MG63 (cell line): Measurements from ENCODE around the gene COG5. TPM values are rescaled to one million over a fixed set of nuclear protein-coding genes. Genes with fewer than 3 reads are reported as not detected.

Experiments
- DNase-seq: peaks from one replicate; pipeline ENCODE4 v3.0.0-alpha.2; 2020
- H3K27me3 ChIP-seq: fragments of 250-450 bp; sonication (Bioruptor Pico); 2 replicates; pipeline ENCODE4 v1.5.1; 2020; ENCODE audit warnings: mild to moderate bottlenecking, moderate library complexity
- H3K36me3 ChIP-seq: fragments of 250-450 bp; sonication (Bioruptor Pico); 2 replicates; pipeline ENCODE4 v1.5.1; 2020; ENCODE audit warnings: mild to moderate bottlenecking, moderate library complexity
- H3K4me3 ChIP-seq: fragments of 250-450 bp; sonication (Bioruptor Pico); 2 replicates; pipeline ENCODE4 v1.5.1; 2020; ENCODE audit warnings: mild to moderate bottlenecking, moderate library complexity
- H3K9me3 ChIP-seq: fragments of 250-450 bp; sonication (Bioruptor Pico); 2 replicates; pipeline ENCODE4 v1.5.1; 2020; ENCODE audit warnings: mild to moderate bottlenecking, moderate library complexity
- total RNA-seq: library from RNA; depleted of rRNA; stranded (reverse); fragments of >200 nt; shearing (Covaris generic); gene quantifications from 2 replicates; pipeline ENCODE4 v1.2.3, GENCODE V29; 2014; ENCODE audit warnings: low replicate concordance

COG5 gene
- total RNA-seq, 1 experiment from 2014 or later: 37.5 TPM

- Histone ChIP-seq H3K27me3 (no peaks in the 10 kb centered on the region), H3K36me3 (no peaks in the 10 kb centered on the region), H3K4me3 (no peak overlapping the region), H3K9me3 (no peaks in the 10 kb centered on the region)
- DNase-seq: no peak
Measured at GRCh38 chr7:107494315-107494751, 69.4 kb downstream of the COG5 start.

GRCh38 chr7:107492875-107493274 lies 70.8 kb downstream of the COG5 start:
- no peak for DNase-seq
- no peaks in the 10 kb centered on the region for H3K9me3 ChIP-seq

GRCh38 chr7:107486041-107486440 lies 77.7 kb downstream of the COG5 start:
- H3K27me3 ChIP-seq: no peaks in the 10 kb centered on the region
- no peaks in the 10 kb centered on the region for H3K9me3 ChIP-seq
- no peak overlapping the region for H3K4me3 ChIP-seq
- no peak for DNase-seq
- no peaks in the 10 kb centered on the region for H3K36me3 ChIP-seq

More at GRCh38 chr7:107492875-107493274, 70.8 kb downstream of the COG5 start:
- H3K4me3 ChIP-seq: no peak overlapping the region
- H3K27me3 ChIP-seq: no peaks in the 10 kb centered on the region
- H3K36me3 ChIP-seq: no peaks in the 10 kb centered on the region

GRCh38 chr7:107482571-107482970 lies 81.1 kb downstream of the COG5 start:
- Histone ChIP-seq H3K36me3 (no peaks in the 10 kb centered on the region), H3K27me3 (no peaks in the 10 kb centered on the region), H3K9me3 (no peaks in the 10 kb centered on the region), H3K4me3 (no peak overlapping the region)
- no peak for DNase-seq

- H3K4me3 ChIP-seq: no peak overlapping the region
- H3K36me3 ChIP-seq: no peaks in the 10 kb centered on the region
- no peaks in the 10 kb centered on the region for H3K27me3 ChIP-seq
- H3K9me3 ChIP-seq: no peaks in the 10 kb centered on the region
- DNase-seq: no peak
Measured at GRCh38 chr7:107480932-107481331, 82.8 kb downstream of the COG5 start.

- Histone ChIP-seq H3K4me3 (no peak overlapping the region), H3K36me3 (no peaks in the 10 kb centered on the region), H3K27me3 (no peaks in the 10 kb centered on the region), H3K9me3 (no peaks in the 10 kb centered on the region)
- DNase-seq: no peak
Measured at GRCh38 chr7:107479303-107479702, 84.4 kb downstream of the COG5 start.

GRCh38 chr7:107474104-107474521 lies 89.6 kb downstream of the COG5 start:
- Histone ChIP-seq H3K4me3 (no peak overlapping the region), H3K36me3 (no peaks in the 10 kb centered on the region), H3K9me3 (no peaks in the 10 kb centered on the region), H3K27me3 (no peaks in the 10 kb centered on the region)
- no peak for DNase-seq

GRCh38 chr7:107472116-107472515 lies 91.6 kb downstream of the COG5 start:
- DNase-seq: no peak
- Histone ChIP-seq H3K4me3 (no peak overlapping the region), H3K9me3 (no peaks in the 10 kb centered on the region)

GRCh38 chr7:107471292-107472070 lies 92.2 kb downstream of the COG5 start:
- Histone ChIP-seq H3K4me3 (no peak overlapping the region), H3K9me3 (no peaks in the 10 kb centered on the region), H3K27me3 (no peaks in the 10 kb centered on the region), H3K36me3 (no peaks in the 10 kb centered on the region)
- no peak for DNase-seq

More at GRCh38 chr7:107472116-107472515, 91.6 kb downstream of the COG5 start:
- no peaks in the 10 kb centered on the region for H3K36me3 ChIP-seq
- H3K27me3 ChIP-seq: no peaks in the 10 kb centered on the region

- no peak for DNase-seq
- Histone ChIP-seq H3K9me3 (no peaks in the 10 kb centered on the region), H3K36me3 (no peaks in the 10 kb centered on the region), H3K4me3 (no peak within 1 kb of the TSS), H3K27me3 (no peaks in the 10 kb centered on the region)
Measured at GRCh38 chr7:107469929-107470328, 93.8 kb downstream of the COG5 start, which contains the start of gene GPR22. GPR22 (plus strand) TSS chr7:107470057; CDS start chr7:107474061, 4,004 bp downstream.

- Histone ChIP-seq H3K27me3 (no peaks in the 10 kb centered on the region), H3K36me3 (no peaks in the 10 kb centered on the region)
- no peak for DNase-seq
Measured at GRCh38 chr7:107468824-107469223, 94.9 kb downstream of the COG5 start.

GRCh38 chr7:107467972-107468371 lies 95.7 kb downstream of the COG5 start:
- H3K9me3 ChIP-seq: no peaks in the 10 kb centered on the region
- H3K36me3 ChIP-seq: no peaks in the 10 kb centered on the region
- no peak for DNase-seq
- H3K4me3 ChIP-seq: no peak overlapping the region
- H3K27me3 ChIP-seq: no peaks in the 10 kb centered on the region

More at GRCh38 chr7:107468824-107469223, 94.9 kb downstream of the COG5 start:
- H3K9me3 ChIP-seq: no peaks in the 10 kb centered on the region
- H3K4me3 ChIP-seq: no peak overlapping the region

- H3K27me3 ChIP-seq: no peaks in the 10 kb centered on the region
- no peak for DNase-seq
- no peaks in the 10 kb centered on the region for H3K36me3 ChIP-seq
Measured at GRCh38 chr7:107464666-107465226, 99.0 kb downstream of the COG5 start.

GRCh38 chr7:107463139-107464078 lies 100.3 kb downstream of the COG5 start:
- Histone ChIP-seq H3K36me3 (no peaks in the 10 kb centered on the region), H3K27me3 (no peaks in the 10 kb centered on the region), H3K4me3 (no peak overlapping the region), H3K9me3 (no peaks in the 10 kb centered on the region)
- peak; percentile 15 for DNase-seq

More at GRCh38 chr7:107464666-107465226, 99.0 kb downstream of the COG5 start:
- no peaks in the 10 kb centered on the region for H3K9me3 ChIP-seq
- H3K4me3 ChIP-seq: no peak overlapping the region

GRCh38 chr7:107461938-107462533 lies 101.7 kb downstream of the COG5 start:
- no peaks in the 10 kb centered on the region for H3K36me3 ChIP-seq
- H3K27me3 ChIP-seq: no peaks in the 10 kb centered on the region
- no peak overlapping the region for H3K4me3 ChIP-seq
- no peak for DNase-seq
- no peaks in the 10 kb centered on the region for H3K9me3 ChIP-seq

- no peaks in the 10 kb centered on the region for H3K9me3 ChIP-seq
Measured at GRCh38 chr7:107453388-107453787, 110.3 kb downstream of the COG5 start.

More at GRCh38 chr7:107453388-107453787, 110.3 kb downstream of the COG5 start:
- H3K36me3 ChIP-seq: no peaks in the 10 kb centered on the region
- no peak overlapping the region for H3K4me3 ChIP-seq
- DNase-seq: no peak
- no peaks in the 10 kb centered on the region for H3K27me3 ChIP-seq
